Effector CD8-positive, alpha-beta T cell (primary cell): ENCODE results near the gene EPO.

Experiments used
- DNase-seq: peaks from one replicate; lab custom pipeline; 2025; lab: John Stamatoyannopoulos, UW
- total RNA-seq, 4 experiments: gene quantifications; one replicate each; lab custom pipeline; 2026; lab: John Stamatoyannopoulos, UW

EPO gene
- total RNA-seq, result 0 reads per million in 4 experiments

- no peak for DNase-seq
Measured at GRCh38 chr7:100720279-100720670, at the start of gene EPO. EPO (plus strand) TSS chr7:100720468; CDS start chr7:100720981, 513 bp downstream.

- no peak for DNase-seq
Measured at GRCh38 chr7:100671353-100672327, 48.6 kb upstream of the EPO start.

- DNase-seq, result peak; percentile 97
Measured at GRCh38 chr7:100673302-100673941, 46.8 kb upstream of the EPO start, which contains the start of gene GNB2. GNB2 (plus strand) TSS chr7:100673740; CDS start chr7:100676266, 2,526 bp downstream.

GRCh38 chr7:100673942-100674410 lies 46.3 kb upstream of the EPO start:
- peak; percentile 47 for DNase-seq

- DNase-seq, result peak; percentile 14
Measured at GRCh38 chr7:100674411-100675104, 45.7 kb upstream of the EPO start.

GRCh38 chr7:100675105-100675451 lies 45.2 kb upstream of the EPO start:
- no peak for DNase-seq

- peak; percentile 92 for DNase-seq
Measured at GRCh38 chr7:100675581-100676350, 44.5 kb upstream of the EPO start.

GRCh38 chr7:100676501-100677306 lies 43.6 kb upstream of the EPO start:
- peak; percentile 14 for DNase-seq

GRCh38 chr7:100677308-100678267 lies 42.7 kb upstream of the EPO start:
- DNase-seq, result no peak

GRCh38 chr7:100678291-100678984 lies 41.8 kb upstream of the EPO start:
- no peak for DNase-seq

- no peak for DNase-seq
Measured at GRCh38 chr7:100679129-100679926, 40.9 kb upstream of the EPO start.

GRCh38 chr7:100679927-100680575 lies 40.2 kb upstream of the EPO start:
- DNase-seq, result no peak

- DNase-seq, result no peak
Measured at GRCh38 chr7:100680576-100681271, 39.5 kb upstream of the EPO start.

- DNase-seq, result no peak
Measured at GRCh38 chr7:100681491-100682227, 38.6 kb upstream of the EPO start.

- no peak for DNase-seq
Measured at GRCh38 chr7:100682228-100682741, 38.0 kb upstream of the EPO start.
